ENCODE results near the gene CDX1.
"Not testable (repeated sequence)": the region's sequence is repeated elsewhere in the genome, so short reads cannot be mapped to it uniquely, and the experiment has no call there.

Gene CDX1

GRCh38 chr5:150233706-150234105 lies 67.1 kb downstream of the CDX1 start:
- not testable (repeated sequence) for H3K79me1 ChIP-seq (replicated peaks; ENCODE audit: low read length, poor library complexity, severe bottlenecking); H3K27me3 ChIP-seq (ENCODE audit: control insufficient read depth in 1 of 2, insufficient read depth in 1 of 2, low read length in 2 of 2); H2BK15ac ChIP-seq (ENCODE audit: low read depth, poor library complexity, severe bottlenecking); H3K14ac ChIP-seq (ENCODE audit: low read length in 2 of 2); DNase-seq; H3K4me2 ChIP-seq (ENCODE audit: low read length, poor library complexity, severe bottlenecking); H4K91ac ChIP-seq (ENCODE audit: low read length); H4K8ac ChIP-seq (ENCODE audit: low read length); H3K4ac ChIP-seq (ENCODE audit: low read depth in 1 of 2, low read length in 2 of 2); H3K9me3 ChIP-seq (ENCODE audit: control insufficient read depth, low read length); H3K9ac ChIP-seq (ENCODE audit: low read length); H3K4me1 ChIP-seq (ENCODE audit: control insufficient read depth, insufficient read depth, low read depth, low read length); H3K4me3 ChIP-seq (ENCODE audit: insufficient read depth in 1 of 2, low read depth in 1 of 2, low read length in 2 of 2); H2BK5ac ChIP-seq (ENCODE audit: low read depth, low read length, poor library complexity, severe bottlenecking); H2BK120ac ChIP-seq (ENCODE audit: low read depth, low read length); H3K18ac ChIP-seq (ENCODE audit: low read depth in 1 of 2, low read length in 2 of 2); H2BK12ac ChIP-seq (ENCODE audit: low read length in 2 of 2); H3K36me3 ChIP-seq (ENCODE audit: control insufficient read depth in 1 of 2, insufficient read depth in 2 of 2, low read depth in 1 of 2, low read length in 2 of 2); H2AK5ac ChIP-seq (ENCODE audit: low read length, severe bottlenecking); H3K23ac ChIP-seq (ENCODE audit: low read length in 2 of 2); H2AFZ ChIP-seq (ENCODE audit: low read depth, low read length); H3K27ac ChIP-seq (ENCODE audit: low read length, poor library complexity, severe bottlenecking)
- 96% methylated on average over 5 of the region's 5 CpGs for WGBS
